Neural progenitor cell (in vitro differentiated cells): ENCODE results near the gene FREM1. TPM values are rescaled to one million over a fixed set of nuclear protein-coding genes. Genes with fewer than 3 reads are reported as not detected.

Experiments
- DNase-seq: peaks from one replicate; pipeline ENCODE4 v3.0.0-alpha.2; 2016; ENCODE audit warnings: low spot score
- H2AFZ ChIP-seq: fragments of 200-600 bp; sonication (generic); replicated peaks from 2 replicates; pipeline ENCODE4 v1.6.1; 2016; ENCODE audit warnings: antibody characterized with exemption
- H3F3A ChIP-seq: fragments of 200-600 bp; sonication (generic); 2 replicates; pipeline ENCODE4 v1.6.1; 2016; ENCODE audit warnings: antibody characterized with exemption, low read depth
- H3K27ac ChIP-seq: fragments of 200-600 bp; sonication (generic); 2 replicates; pipeline ENCODE4 v1.5.1; 2016; ENCODE audit warnings: mild to moderate bottlenecking
- H3K27me3 ChIP-seq: fragments of 200-600 bp; sonication (generic); 2 replicates; pipeline ENCODE4 v1.6.1; 2016; ENCODE audit warnings: mild to moderate bottlenecking, moderate library complexity
- H3K36me3 ChIP-seq: fragments of 200-600 bp; sonication (generic); 2 replicates; pipeline ENCODE4 v1.5.1; 2016
- H3K4me1 ChIP-seq: fragments of 200-600 bp; sonication (generic); 2 replicates; pipeline ENCODE4 v1.6.1; 2016; ENCODE audit warnings: mixed run types
- H3K4me2 ChIP-seq: fragments of 200-600 bp; sonication (generic); 2 replicates; pipeline ENCODE4 v1.6.1; 2016
- H3K4me3 ChIP-seq: fragments of 200-600 bp; sonication (generic); 2 replicates; pipeline ENCODE4 v1.5.1; 2016
- H3K79me2 ChIP-seq: fragments of 200-600 bp; sonication (generic); 2 replicates; pipeline ENCODE4 v1.6.1; 2016; ENCODE audit warnings: low read depth
- H3K9ac ChIP-seq: fragments of 200-600 bp; sonication (generic); 2 replicates; pipeline ENCODE4 v1.6.1; 2016
- H3K9me3 ChIP-seq: fragments of 200-600 bp; sonication (generic); 2 replicates; pipeline ENCODE4 v1.5.1; 2016; ENCODE audit warnings: low read depth
- H4K20me1 ChIP-seq: fragments of 200-600 bp; sonication (generic); 2 replicates; pipeline ENCODE4 v1.6.1; 2016; ENCODE audit warnings: low read depth
- H3K27ac Mint-ChIP-seq: 3 replicates; pipeline ENCODE4 v1.8.0; 2021; ENCODE audit warnings: mixed read lengths
- H3K27me3 Mint-ChIP-seq: 2 replicates; pipeline ENCODE4 v1.8.0; 2022; ENCODE audit warnings: low read depth, mild to moderate bottlenecking, inconsistent platforms, moderate library complexity, mixed read lengths; ENCODE audit not compliant: insufficient read depth
- H3K36me3 Mint-ChIP-seq: 3 replicates; pipeline ENCODE4 v1.8.0; 2021; ENCODE audit warnings: mixed read lengths
- H3K4me1 Mint-ChIP-seq: 3 replicates; pipeline ENCODE4 v1.8.0; 2021; ENCODE audit warnings: mixed read lengths
- H3K4me3 Mint-ChIP-seq: 3 replicates; pipeline ENCODE4 v1.8.0; 2021; ENCODE audit warnings: mild to moderate bottlenecking, moderate library complexity, mixed read lengths
- H3K9me3 Mint-ChIP-seq: 3 replicates; pipeline ENCODE4 v1.8.0; 2020; ENCODE audit warnings: mixed read lengths
- EZH2 ChIP-seq: fragments of 200-600 bp; sonication (generic); IDR thresholded peaks from 2 replicates; pipeline ENCODE4 v1.6.1; 2017; ENCODE audit warnings: antibody characterized with exemption, mild to moderate bottlenecking, moderate library complexity
- EZH2phosphoT487 ChIP-seq: fragments of 200-600 bp; sonication (generic); IDR thresholded peaks from 2 replicates; pipeline ENCODE4 v1.6.1; 2017; ENCODE audit warnings: antibody characterized with exemption
- total RNA-seq: library from RNA; depleted of rRNA; stranded (reverse); fragments of >200 nt; gene quantifications from 2 replicates; pipeline ENCODE4 v1.2.3, GENCODE V29; 2015; ENCODE audit warnings: low replicate concordance
- TF ChIP-seq, protein P1 (sequence below): fragments of 200-600 bp; sonication (generic); IDR thresholded peaks from 2 replicates; pipeline ENCODE4 v1.5.1; 2017; ENCODE audit warnings: antibody characterized with exemption, mild to moderate bottlenecking

Gene FREM1
- total RNA-seq, 1 donor from 2014 or later, result 1.2 TPM

DNA sequence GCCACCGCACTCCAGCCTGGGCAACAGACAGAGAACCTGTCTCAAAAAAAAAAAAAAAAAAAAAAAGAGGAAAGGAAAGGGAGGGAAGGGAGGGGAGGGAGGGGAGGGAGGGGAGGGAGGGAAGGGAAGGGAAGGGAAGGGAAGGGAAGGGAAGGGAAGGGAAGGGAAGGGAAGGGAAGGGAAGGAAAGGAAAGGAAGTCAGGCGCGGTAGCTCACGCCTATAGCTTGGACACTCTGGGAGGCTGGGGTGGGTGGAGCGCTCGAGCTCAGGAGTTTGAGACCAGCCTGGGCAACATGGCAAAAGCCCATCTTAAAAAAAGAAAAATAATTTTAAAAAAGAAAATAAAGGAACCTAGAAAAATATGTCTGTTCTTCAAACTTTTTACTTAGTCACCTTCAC is 131.7 kb downstream of the FREM1 start:
- Histone ChIP-seq H3K27ac (no peak overlapping the region), H3K9me3 (no peaks in the 10 kb centered on the region), H3K4me3 (no peak overlapping the region), H2AFZ (no peak overlapping the region), H3K36me3 (no peaks in the 10 kb centered on the region), H3K4me1 (no peaks in the 10 kb centered on the region), H4K20me1 (no peaks in the 10 kb centered on the region), H3K4me2 (no peak overlapping the region), H3K9ac (no peak overlapping the region), H3K79me2 (no peaks in the 10 kb centered on the region), H3K27me3 (no peaks in the 10 kb centered on the region), H3F3A (no peaks in the 10 kb centered on the region)
- TF ChIP-seq, protein P1, sequence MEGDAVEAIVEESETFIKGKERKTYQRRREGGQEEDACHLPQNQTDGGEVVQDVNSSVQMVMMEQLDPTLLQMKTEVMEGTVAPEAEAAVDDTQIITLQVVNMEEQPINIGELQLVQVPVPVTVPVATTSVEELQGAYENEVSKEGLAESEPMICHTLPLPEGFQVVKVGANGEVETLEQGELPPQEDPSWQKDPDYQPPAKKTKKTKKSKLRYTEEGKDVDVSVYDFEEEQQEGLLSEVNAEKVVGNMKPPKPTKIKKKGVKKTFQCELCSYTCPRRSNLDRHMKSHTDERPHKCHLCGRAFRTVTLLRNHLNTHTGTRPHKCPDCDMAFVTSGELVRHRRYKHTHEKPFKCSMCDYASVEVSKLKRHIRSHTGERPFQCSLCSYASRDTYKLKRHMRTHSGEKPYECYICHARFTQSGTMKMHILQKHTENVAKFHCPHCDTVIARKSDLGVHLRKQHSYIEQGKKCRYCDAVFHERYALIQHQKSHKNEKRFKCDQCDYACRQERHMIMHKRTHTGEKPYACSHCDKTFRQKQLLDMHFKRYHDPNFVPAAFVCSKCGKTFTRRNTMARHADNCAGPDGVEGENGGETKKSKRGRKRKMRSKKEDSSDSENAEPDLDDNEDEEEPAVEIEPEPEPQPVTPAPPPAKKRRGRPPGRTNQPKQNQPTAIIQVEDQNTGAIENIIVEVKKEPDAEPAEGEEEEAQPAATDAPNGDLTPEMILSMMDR, result no peak
- no peak for TF ChIP-seq EZH2
- no peak for TF ChIP-seq EZH2phosphoT487
- Mint-ChIP-seq H3K9me3 (no peaks in the 10 kb centered on the region), H3K36me3 (peaks cover 18% of the 10 kb centered on the region), H3K27ac (no peak overlapping the region), H3K4me3 (no peak overlapping the region), H3K4me1 (no peaks in the 10 kb centered on the region), H3K27me3 (peaks cover 2% of the 10 kb centered on the region)
- DNase-seq, result no peak

DNA sequence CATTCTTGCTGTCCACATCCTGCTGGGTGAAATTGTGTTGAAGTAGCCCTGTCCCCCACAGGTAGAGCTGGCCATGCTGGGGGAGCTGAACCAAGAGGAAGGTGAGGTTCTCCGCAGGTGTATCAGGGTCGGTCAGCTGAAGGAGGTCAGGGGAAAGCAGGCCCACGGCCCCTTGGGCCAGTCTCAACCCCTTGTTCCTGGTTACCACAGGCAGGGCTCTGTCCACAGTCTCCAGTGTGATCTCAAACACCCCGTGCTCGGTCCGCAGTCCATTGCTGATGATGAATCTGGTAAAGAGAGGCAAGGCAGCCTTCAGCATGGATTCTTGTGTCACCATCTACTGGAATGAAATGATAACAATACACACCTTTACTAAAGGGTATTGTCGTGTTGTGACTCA is 134.3 kb downstream of the FREM1 start:
- H3K27ac ChIP-seq, result no peak overlapping the region
- H3F3A ChIP-seq, result no peaks in the 10 kb centered on the region
- H3K4me1 ChIP-seq, result no peaks in the 10 kb centered on the region
- no peak for DNase-seq
- peaks cover 8% of the 10 kb centered on the region for H3K36me3 Mint-ChIP-seq
- H3K4me2 ChIP-seq, result no peak overlapping the region
- H3K9me3 ChIP-seq, result no peaks in the 10 kb centered on the region
- TF ChIP-seq, protein P1, result no peak
- TF ChIP-seq EZH2phosphoT487, result no peak
- no peak for TF ChIP-seq EZH2
- no peaks in the 10 kb centered on the region for H4K20me1 ChIP-seq
- H3K4me3 ChIP-seq, result no peak overlapping the region
- H3K79me2 ChIP-seq, result no peaks in the 10 kb centered on the region
- no peaks in the 10 kb centered on the region for H3K27me3 ChIP-seq
- H3K9ac ChIP-seq, result no peak overlapping the region
- no peak overlapping the region for H3K27ac Mint-ChIP-seq
- H3K9me3 Mint-ChIP-seq, result no peaks in the 10 kb centered on the region
- no peak overlapping the region for H2AFZ ChIP-seq
- H3K36me3 ChIP-seq, result no peaks in the 10 kb centered on the region
- no peak overlapping the region for H3K4me3 Mint-ChIP-seq
- peaks cover 2% of the 10 kb centered on the region for H3K27me3 Mint-ChIP-seq
- H3K4me1 Mint-ChIP-seq, result no peaks in the 10 kb centered on the region

DNA sequence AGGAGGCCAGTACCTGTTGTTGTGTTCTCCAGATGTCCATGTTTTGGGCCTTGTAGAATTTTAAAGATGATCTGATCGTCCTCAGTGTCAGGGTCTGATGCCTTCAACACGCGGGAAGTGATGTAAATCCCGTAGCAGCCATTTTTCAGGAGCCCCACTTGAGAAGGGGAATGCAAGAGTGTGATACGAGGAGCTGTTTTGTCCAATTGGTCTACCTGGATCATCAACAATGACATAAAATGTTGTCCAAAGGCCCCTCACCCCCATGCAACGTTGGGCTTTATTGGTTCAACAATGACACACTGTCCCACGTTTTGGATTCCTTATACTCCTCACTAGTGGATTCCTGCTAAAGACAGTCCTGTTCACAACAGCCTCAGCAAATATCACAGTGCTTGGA is 139.6 kb downstream of the FREM1 start:
- no peak overlapping the region for H2AFZ ChIP-seq
- H3F3A ChIP-seq, result no peaks in the 10 kb centered on the region
- no peak overlapping the region for H3K9ac ChIP-seq
- Mint-ChIP-seq H3K9me3 (no peaks in the 10 kb centered on the region), H3K36me3 (peaks cover 6% of the 10 kb centered on the region), H3K4me1 (no peaks in the 10 kb centered on the region), H3K4me3 (no peak overlapping the region), H3K27me3 (no peaks in the 10 kb centered on the region), H3K27ac (no peak overlapping the region)
- no peak for DNase-seq
- H3K4me3 ChIP-seq, result no peak overlapping the region
- no peak for TF ChIP-seq EZH2
- TF ChIP-seq, protein P1, result no peak
- TF ChIP-seq EZH2phosphoT487, result no peak
- no peak overlapping the region for H3K27ac ChIP-seq
- H3K36me3 ChIP-seq, result no peaks in the 10 kb centered on the region
- H3K9me3 ChIP-seq, result no peaks in the 10 kb centered on the region
- H3K79me2 ChIP-seq, result no peaks in the 10 kb centered on the region
- H3K4me2 ChIP-seq, result no peak overlapping the region
- H4K20me1 ChIP-seq, result no peaks in the 10 kb centered on the region
- no peaks in the 10 kb centered on the region for H3K27me3 ChIP-seq
- H3K4me1 ChIP-seq, result no peaks in the 10 kb centered on the region

DNA sequence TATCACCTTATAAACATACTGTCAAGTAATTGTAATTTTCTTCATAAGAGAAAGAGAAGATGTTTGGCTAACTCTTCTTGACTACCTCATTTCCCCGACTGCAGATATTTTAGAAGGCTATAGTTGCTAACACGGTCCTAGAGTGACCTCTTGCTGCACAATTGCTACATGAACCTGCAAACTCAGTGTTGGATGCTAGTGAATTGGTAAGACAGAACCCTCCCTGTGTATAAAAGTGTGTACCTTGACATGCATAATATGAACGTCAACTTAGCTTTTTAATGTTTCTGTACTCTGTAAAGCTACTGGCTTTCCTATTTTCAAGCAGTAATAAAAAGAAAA is 141.0 kb downstream of the FREM1 start:
- H3K79me2 ChIP-seq, result no peaks in the 10 kb centered on the region
- H4K20me1 ChIP-seq, result no peaks in the 10 kb centered on the region
- no peak overlapping the region for H3K4me3 Mint-ChIP-seq
- H2AFZ ChIP-seq, result no peak overlapping the region
- peaks cover 3% of the 10 kb centered on the region for H3K36me3 Mint-ChIP-seq
- H3K4me1 ChIP-seq, result no peaks in the 10 kb centered on the region
- no peak overlapping the region for H3K4me2 ChIP-seq
- TF ChIP-seq, protein P1, result peak; percentile 67
- TF ChIP-seq EZH2phosphoT487, result no peak
- H3F3A ChIP-seq, result no peaks in the 10 kb centered on the region
- no peak overlapping the region for H3K4me3 ChIP-seq
- no peaks in the 10 kb centered on the region for H3K27me3 ChIP-seq
- H3K27ac ChIP-seq, result no peak overlapping the region
- no peak overlapping the region for H3K9ac ChIP-seq
- DNase-seq, result peak; percentile 65
- H3K36me3 ChIP-seq, result no peaks in the 10 kb centered on the region
- no peaks in the 10 kb centered on the region for H3K27me3 Mint-ChIP-seq
- H3K9me3 Mint-ChIP-seq, result no peaks in the 10 kb centered on the region
- H3K4me1 Mint-ChIP-seq, result no peaks in the 10 kb centered on the region
- no peak overlapping the region for H3K27ac Mint-ChIP-seq
- no peaks in the 10 kb centered on the region for H3K9me3 ChIP-seq
